HepG2 (cell line): ENCODE data around the gene MARK2. TPM values are rescaled to one million over a fixed set of nuclear protein-coding genes. Genes with fewer than 3 reads are reported as not detected.

Experiments used
- BHLHE40 ChIP-seq: IDR thresholded peaks from 2 replicates; pipeline ENCODE4 v1.6.1; 2011; ENCODE audit warnings: low read length, improper control_type of control experiment
- DNMT3B ChIP-seq: conservative IDR thresholded peaks from 2 replicates; pipeline ENCODE4 v1.6.1; 2016; ENCODE audit warnings: missing biosample characterization, control low read depth
- FOXO4 ChIP-seq: sonication (generic); formaldehyde crosslinking; conservative IDR thresholded peaks from 2 replicates; pipeline ENCODE4 v1.8.1; 2023; ENCODE audit warnings: missing genetic modification reagents
- IKZF4 ChIP-seq: sonication (generic); formaldehyde crosslinking; IDR thresholded peaks from 2 replicates; pipeline ENCODE4 v1.5.1; 2020; ENCODE audit warnings: borderline replicate concordance, mild to moderate bottlenecking, low read depth, missing genetic modification reagents; ENCODE audit errors: not compliant biosample characterization
- IRF2 ChIP-seq: IDR thresholded peaks from 2 replicates; pipeline ENCODE4 v1.6.1; 2018; ENCODE audit warnings: missing genetic modification reagents, missing compliant biosample characterization
- KIAA2018 ChIP-seq: sonication (generic); formaldehyde crosslinking; IDR thresholded peaks from 2 replicates; pipeline ENCODE4 v1.5.0; 2020; ENCODE audit warnings: mild to moderate bottlenecking, missing genetic modification reagents, borderline replicate concordance
- NCOR1 ChIP-seq: fragments of 200-600 bp; sonication (generic); IDR thresholded peaks from 2 replicates; pipeline ENCODE4 v1.7.0; 2017; ENCODE audit warnings: antibody characterized with exemption, low read length, borderline replicate concordance
- NFYC ChIP-seq: IDR thresholded peaks from 2 replicates; pipeline ENCODE4 v1.6.1; 2016; ENCODE audit warnings: missing genetic modification reagents, missing compliant biosample characterization
- NR1H2 ChIP-seq: sonication (generic); formaldehyde crosslinking; IDR thresholded peaks from 2 replicates; pipeline ENCODE4 v1.8.1; 2022; ENCODE audit warnings: low read depth, missing genetic modification reagents, borderline replicate concordance
- RFXAP ChIP-seq: sonication (generic); formaldehyde crosslinking; IDR thresholded peaks from 2 replicates; pipeline ENCODE4 v1.4.0; 2020; ENCODE audit warnings: missing genetic modification reagents, borderline replicate concordance
- SP1 ChIP-seq, 2 experiments: fragments of 450-650 bp in 1 of 2; sonication (generic) in 1 of 2; formaldehyde crosslinking in 1 of 2; IDR thresholded peaks; 2 replicates each; pipeline versions ENCODE4 v1.4.0 to v1.6.1; 2016 to 2020; ENCODE audit warnings: missing genetic modification reagents in 1 of 2
- SSRP1 ChIP-seq: IDR thresholded peaks from 2 replicates; pipeline ENCODE4 v1.6.1; 2016; ENCODE audit warnings: control low read depth
- ZBTB26 ChIP-seq: IDR thresholded peaks from 2 replicates; pipeline ENCODE4 v1.6.1; 2016; ENCODE audit warnings: missing compliant biosample characterization, missing genetic modification reagents, borderline replicate concordance
- ZFP36 ChIP-seq: fragments of 150-350 bp; IDR thresholded peaks from 2 replicates; pipeline ENCODE4 v1.6.1; 2018; ENCODE audit warnings: borderline replicate concordance, low read length, low read depth; ENCODE audit not compliant: partially characterized antibody
- ZNF235 ChIP-seq: sonication (generic); formaldehyde crosslinking; IDR thresholded peaks from 2 replicates; pipeline ENCODE4 v1.8.1; 2023; ENCODE audit warnings: mild to moderate bottlenecking, missing genetic modification reagents, borderline replicate concordance
- ZNF34 ChIP-seq: sonication (generic); formaldehyde crosslinking; IDR thresholded peaks from 2 replicates; pipeline ENCODE4 v1.4.0; 2020; ENCODE audit warnings: mild to moderate bottlenecking, missing genetic modification reagents, borderline replicate concordance
- ZNF615 ChIP-seq: sonication (generic); formaldehyde crosslinking; IDR thresholded peaks from 2 replicates; pipeline ENCODE4 v1.5.0; 2020; ENCODE audit warnings: mild to moderate bottlenecking, missing genetic modification reagents, borderline replicate concordance
- polyA plus RNA-seq, 8 experiments: library from polyadenylated mRNA; depleted of rRNA in 3 of 8; stranded (reverse) in 7 of 8; unstranded in 1 of 8; fragments of >200 nt; fragmentation: Illumina TruSeq in 4 of 8; extraction: Trizol in 4 of 8; gene quantifications; 2 replicates each; pipeline versions ENCODE4 v1.2.1 to v1.2.3, GENCODE V29; 2011 to 2016; ENCODE audit warnings: low read depth in 4 of 8, missing spikeins in 1 of 8, mixed read lengths in 1 of 8; ENCODE audit not compliant: insufficient read depth in 1 of 8
- total RNA-seq, 5 experiments: library from RNA; depleted of rRNA; stranded (reverse); fragments of >200 nt; fragmentation: Illumina TruSeq; extraction: Trizol; gene quantifications; 2 replicates each; pipeline ENCODE4 v1.2.3, GENCODE V29; 2016; ENCODE audit warnings: low read depth in 1 of 5
- TF ChIP-seq, protein P1 (sequence below): IDR thresholded peaks from 2 replicates; pipeline ENCODE4 v1.6.1; 2012; ENCODE audit warnings: inconsistent platforms

MARK2 gene
- total and polyA plus RNA-seq, 2 of the 13 experiments (the other 11 are each of a cell fraction or from before 2014, with no cell fraction given) = 13.5 to 13.9 TPM

GRCh38 chr11:63837027-63837688 is 1.8 kb upstream of the MARK2 start (continued):
- TF ChIP-seq IKZF4 (CRISPR knock-in tag) = no peak
- TF ChIP-seq SP1 (IDR thresholded peaks at IDR 0.05) = no peak
- no peak for TF ChIP-seq SP1 (CRISPR knock-in tag; IDR thresholded peaks at IDR 0.05)
- no peak for TF ChIP-seq BHLHE40
- TF ChIP-seq ZNF615 = no peak
- TF ChIP-seq KIAA2018 (CRISPR knock-in tag) = no peak
- TF ChIP-seq ZFP36 = no peak
- TF ChIP-seq ZNF34 (CRISPR knock-in tag) = no peak
- TF ChIP-seq NFYC = no peak
- TF ChIP-seq NCOR1 = no peak
- TF ChIP-seq, protein P1, sequence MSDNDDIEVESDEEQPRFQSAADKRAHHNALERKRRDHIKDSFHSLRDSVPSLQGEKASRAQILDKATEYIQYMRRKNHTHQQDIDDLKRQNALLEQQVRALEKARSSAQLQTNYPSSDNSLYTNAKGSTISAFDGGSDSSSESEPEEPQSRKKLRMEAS = no peak; the same call in 1 of the 2 replicates
- peak; percentile 91 for TF ChIP-seq SSRP1
- no peak for TF ChIP-seq DNMT3B (CRISPR knock-in tag)
- TF ChIP-seq RFXAP = 0 out of 2 replicates have a peak, but pooled peaks have one; percentile 29
- 0 out of 2 replicates have a peak, but pooled peaks have one; percentile 18 for TF ChIP-seq IRF2
- no peak for TF ChIP-seq ZNF235
- no peak for TF ChIP-seq ZBTB26
- no peak for TF ChIP-seq NR1H2 (CRISPR knock-in tag)
- TF ChIP-seq FOXO4 (CRISPR knock-in tag) = no peak
